HG02981 (cell line): ENCODE results near the gene SFTPD.
A peak's percentile ranks its signal among the peaks of the same experiment; 100 is the strongest.

ENCODE experiments used
- ATAC-seq: cut with Tn5 transposase; IDR thresholded peaks from one replicate; pipeline ENCODE4 v1.9.1; 2021; ENCODE audit warnings: mild to moderate bottlenecking, moderate library complexity; ENCODE audit not compliant: unreplicated experiment

SFTPD gene

GRCh38 chr10:79946271-79947082 is 2.4 kb downstream of the SFTPD start:
- ATAC-seq, result no peak

- ATAC-seq, result no peak
Observed at GRCh38 chr10:79944428-79945395, 4.2 kb downstream of the SFTPD start.

- ATAC-seq, result no peak
Observed at GRCh38 chr10:79943871-79944270, 5.0 kb downstream of the SFTPD start.

DNA sequence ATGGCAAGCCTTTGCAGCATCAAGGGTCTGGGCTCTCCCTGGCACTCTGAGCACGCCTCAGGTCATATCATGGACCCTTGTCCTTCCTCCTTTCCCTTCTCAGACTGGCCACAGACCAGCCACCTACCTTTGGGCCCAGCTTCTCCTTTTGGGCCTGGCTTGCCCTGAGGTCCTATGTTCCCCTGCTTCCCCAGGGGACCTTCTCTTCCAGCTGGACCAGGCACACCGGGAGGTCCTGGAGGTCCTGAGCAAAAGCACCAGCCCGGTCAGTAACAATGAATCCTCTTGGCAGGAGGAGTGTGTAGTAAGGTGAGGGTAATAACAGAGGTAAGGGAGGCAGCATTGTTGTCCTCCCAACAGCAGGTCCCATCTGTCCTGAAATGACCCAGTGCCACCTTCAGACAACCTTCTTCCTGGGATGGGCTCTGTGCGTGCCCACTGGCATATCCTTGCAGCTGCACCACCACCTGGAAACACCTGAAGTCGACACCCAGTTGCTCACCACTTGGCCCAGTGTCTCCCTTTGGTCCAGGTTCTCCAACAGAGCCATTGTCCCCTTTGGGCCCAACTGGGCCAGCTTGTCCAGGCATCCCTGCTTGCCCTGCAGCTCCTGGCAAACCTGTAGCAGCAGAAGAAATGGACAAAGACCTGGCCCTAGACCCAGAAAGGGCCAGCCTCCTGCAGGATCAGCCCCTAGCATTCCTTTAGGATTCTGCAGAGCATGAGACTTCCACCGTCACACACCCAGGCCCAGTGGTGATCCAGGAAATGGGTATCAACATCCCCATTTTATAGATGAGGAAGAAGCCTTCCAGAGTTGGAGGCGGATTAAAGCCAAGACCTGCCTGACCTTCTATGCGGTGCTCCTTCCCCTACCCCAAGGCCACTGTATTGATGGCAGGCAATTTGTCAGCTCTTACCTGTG is 6.4 kb downstream of the SFTPD start:
- no peak for ATAC-seq

GRCh38 chr10:79941585-79942210 is 7.2 kb downstream of the SFTPD start:
- no peak for ATAC-seq

GRCh38 chr10:79941146-79941545 is 7.8 kb downstream of the SFTPD start:
- ATAC-seq, result no peak

DNA sequence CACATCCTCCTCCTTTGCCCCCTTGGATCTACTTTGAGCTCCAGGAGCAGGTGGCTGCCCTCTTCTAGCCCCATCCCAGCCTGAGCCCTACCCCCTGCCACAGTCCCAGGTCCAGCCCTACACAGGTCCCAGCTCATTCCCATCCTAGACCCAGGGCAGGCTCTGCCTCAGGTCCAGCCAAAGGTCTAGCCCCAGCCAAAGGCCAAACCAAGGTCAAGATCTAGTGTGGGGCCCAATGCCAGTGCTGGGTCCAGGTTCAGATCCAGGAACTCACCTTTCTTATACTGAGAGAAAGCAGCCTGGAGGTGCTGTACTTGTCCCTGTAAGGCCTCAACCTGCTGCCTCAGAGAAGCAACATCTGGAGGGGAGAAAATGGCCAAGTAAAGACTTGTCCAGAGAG is 8.5 kb downstream of the SFTPD start:
- no peak for ATAC-seq

- ATAC-seq, result no peak
Observed at GRCh38 chr10:79939969-79940368, 8.9 kb downstream of the SFTPD start.

GRCh38 chr10:79938728-79939406 is 10.0 kb downstream of the SFTPD start:
- ATAC-seq, result peak; percentile 60

DNA sequence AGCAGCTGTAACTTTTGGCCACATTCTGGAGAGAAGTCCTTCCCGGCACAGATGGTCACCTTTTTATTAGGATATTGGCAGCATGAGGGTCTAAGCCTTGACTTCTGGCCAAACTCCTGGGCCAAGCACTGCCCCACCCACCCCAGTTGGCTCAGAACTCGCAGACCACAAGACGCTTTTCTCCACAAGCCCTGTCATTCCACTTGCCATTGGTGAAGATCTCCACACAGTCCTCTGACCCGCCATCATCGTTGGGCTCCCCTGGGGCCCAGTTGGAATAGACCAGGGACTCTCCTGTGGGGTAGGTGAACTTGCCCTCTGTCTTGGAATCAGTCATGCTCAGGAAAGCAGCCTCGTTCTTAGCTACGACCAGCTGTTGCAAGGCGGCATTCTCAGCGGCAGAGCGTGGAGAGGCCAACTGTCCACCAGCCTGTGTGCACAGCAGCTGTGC is 11.2 kb downstream of the SFTPD start:
- ATAC-seq, result no peak

DNA sequence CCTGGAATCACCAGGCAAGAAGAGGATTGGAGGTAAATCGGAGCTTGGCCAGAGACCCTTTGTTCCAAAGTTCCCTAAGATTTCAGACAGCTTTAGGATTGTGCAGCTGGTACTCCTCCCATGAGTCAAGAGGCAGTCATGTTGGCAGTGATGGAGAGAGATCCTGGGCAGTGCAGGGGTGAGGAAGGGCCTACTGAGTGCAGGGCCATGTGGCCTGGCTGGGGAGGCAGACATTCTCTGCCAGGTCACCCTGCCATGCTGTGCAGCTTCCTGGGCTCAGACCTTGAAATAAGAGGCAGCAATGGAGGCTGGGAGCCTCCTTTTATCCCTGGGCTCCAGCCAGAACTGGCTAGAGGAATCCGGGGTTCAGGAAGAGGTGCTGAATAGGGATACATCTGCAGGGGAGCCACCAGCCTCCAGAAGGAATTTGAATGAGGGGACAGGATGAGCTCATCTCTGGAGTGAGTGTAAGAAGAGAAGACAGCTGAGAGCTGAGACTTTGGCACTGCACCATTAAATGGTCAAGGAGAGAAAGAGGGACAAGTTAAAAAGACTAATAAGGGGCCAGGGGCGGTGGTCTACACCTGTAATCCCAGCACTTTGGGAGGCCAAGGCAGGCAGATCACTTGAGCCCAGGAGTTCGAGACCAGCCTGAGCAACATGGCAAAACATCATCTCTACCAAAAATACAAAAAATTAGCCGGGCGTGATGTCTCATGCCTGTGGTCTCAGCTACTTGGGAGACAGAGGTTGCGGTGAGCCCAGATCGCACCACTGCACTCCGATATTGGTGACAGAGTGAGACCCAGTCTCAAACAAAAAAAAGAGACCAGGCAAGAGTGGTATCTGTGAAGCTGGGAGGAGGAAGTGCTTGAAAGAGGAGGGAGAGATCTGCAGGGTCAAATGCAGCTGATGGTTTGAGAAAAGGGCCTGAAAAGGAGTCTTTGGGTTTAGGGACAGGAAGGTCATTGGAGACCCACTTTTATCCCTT is 12.0 kb downstream of the SFTPD start:
- ATAC-seq, result no peak

DNA sequence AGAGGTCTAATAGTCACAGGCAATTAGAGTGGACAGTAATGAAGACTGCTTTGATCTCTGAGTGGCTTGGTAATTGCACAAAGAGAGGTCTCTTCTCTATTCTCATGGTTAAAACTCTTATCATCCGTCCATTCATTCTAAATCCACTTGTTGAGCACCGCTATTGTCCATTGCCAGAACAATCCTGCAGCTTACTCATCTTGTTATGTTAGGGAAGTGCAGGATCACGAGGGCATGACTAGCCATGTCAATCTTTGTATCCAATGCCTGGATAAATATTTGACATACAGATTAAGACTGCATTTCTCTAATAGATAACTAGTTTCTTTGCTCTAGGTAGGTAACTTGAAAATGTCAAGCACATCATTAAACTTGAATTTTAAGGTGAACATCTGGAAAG is 14.9 kb downstream of the SFTPD start:
- ATAC-seq, result no peak

GRCh38 chr10:79932841-79933379 is 16.0 kb downstream of the SFTPD start:
- ATAC-seq, result no peak

- ATAC-seq, result no peak
Observed at GRCh38 chr10:79932307-79932706, 16.6 kb downstream of the SFTPD start.

- ATAC-seq, result no peak
Observed at GRCh38 chr10:79930751-79931150, 18.2 kb downstream of the SFTPD start.

DNA sequence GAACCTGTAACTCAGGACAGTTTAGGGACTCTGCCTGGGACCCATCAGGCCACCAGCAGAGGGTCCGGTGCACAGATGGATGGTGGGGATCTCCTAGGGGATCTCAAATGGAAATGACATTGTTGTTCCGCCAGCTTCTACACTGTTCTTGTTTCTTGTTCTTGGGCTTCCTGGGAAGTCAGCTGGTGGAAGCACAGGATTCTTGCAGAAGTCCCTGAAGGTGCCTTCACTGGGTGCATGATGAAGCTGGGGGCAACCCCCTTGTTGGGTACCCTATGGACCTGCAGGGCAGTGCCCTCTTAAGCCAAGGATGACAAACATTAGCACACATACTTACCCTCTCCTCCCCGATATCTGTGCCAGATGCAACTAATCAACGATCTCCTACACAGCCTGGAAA is 18.6 kb downstream of the SFTPD start:
- ATAC-seq, result no peak

DNA sequence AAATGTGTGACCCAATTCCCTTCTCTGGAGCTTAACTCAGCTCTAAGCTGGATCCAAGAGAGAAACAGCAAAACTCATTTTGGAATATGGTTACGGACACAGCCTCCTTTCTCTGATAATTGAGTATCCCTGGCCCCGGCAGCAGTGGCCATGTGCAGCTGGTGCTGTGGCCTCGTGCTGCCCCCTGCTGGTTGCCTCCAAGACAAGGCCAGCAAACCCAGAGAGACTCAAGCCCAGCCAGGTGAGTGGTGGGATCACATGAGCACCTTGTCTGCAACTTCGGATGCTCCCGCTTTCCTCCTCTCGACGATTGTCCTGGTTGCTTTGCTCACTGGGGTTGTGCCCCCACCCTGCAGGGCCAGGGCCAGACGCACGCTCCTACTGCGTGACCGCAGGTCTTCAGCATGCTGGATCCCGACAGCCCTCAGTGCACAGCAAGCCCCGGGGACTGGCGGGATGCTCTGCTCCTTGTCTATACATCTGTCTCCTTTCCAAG is 19.4 kb downstream of the SFTPD start:
- ATAC-seq, result peak; percentile 82

GRCh38 chr10:79928028-79928583 is 20.8 kb downstream of the SFTPD start:
- no peak for ATAC-seq
